ENCODE results near the gene MYO18A. TPM values are rescaled to one million over a fixed set of nuclear protein-coding genes. Genes with fewer than 3 reads are reported as not detected.

Gene MYO18A
- total RNA-seq, 2 donors from 2014 or later: 34.6 to 80.5 TPM

GRCh38 chr17:29054835-29055234, 125.4 kb downstream of the MYO18A start:
- WGBS: 72% methylated on average over 10 of the region's 10 CpGs
- intact Hi-C loops (cut with DNase I): no loop called here
- Histone ChIP-seq H3K36me3 (no peaks in the 10 kb centered on the region), H3K4me1 (replicated peaks) (no peaks in the 10 kb centered on the region), H3K27ac (no peak overlapping the region), H3K27me3 (replicated peaks; ENCODE audit: insufficient read depth) (no peaks in the 10 kb centered on the region), H3K4me3 (no peak overlapping the region), H3K9me3 (no peaks in the 10 kb centered on the region)
- TF ChIP-seq POLR2AphosphoS5 (IDR thresholded peaks at IDR 0.05) (no peak), CTCF (IDR thresholded peaks at IDR 0.05) (no peak), POLR2A (IDR thresholded peaks at IDR 0.05) (no peak)
- DNase-seq (ENCODE audit: low spot score): no peak

DNA sequence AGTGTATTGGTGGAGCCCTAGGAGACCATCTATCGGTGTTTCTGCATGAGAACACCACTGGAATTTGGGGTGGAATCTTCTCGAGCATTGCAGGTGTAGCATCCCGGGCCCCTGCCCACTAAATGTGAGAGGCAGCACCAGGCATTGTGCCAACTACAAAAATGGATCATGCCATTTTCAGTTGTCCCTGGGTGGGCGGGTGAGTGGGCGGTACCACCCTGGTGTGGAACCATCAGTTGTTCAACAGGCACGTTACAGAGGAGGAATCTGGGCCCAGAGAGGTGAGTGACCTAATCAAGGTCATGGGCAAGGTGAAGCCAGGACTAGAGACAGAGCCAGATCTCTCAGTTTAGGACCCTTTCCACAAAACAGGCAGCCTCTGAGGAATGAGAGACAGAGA, 128.5 kb downstream of the MYO18A start:
- Histone ChIP-seq H3K4me3 (no peak overlapping the region), H3K36me3 (no peaks in the 10 kb centered on the region), H3K27ac (no peak overlapping the region), H3K27me3 (replicated peaks; ENCODE audit: insufficient read depth) (no peaks in the 10 kb centered on the region), H3K4me1 (replicated peaks) (no peaks in the 10 kb centered on the region), H3K9me3 (no peaks in the 10 kb centered on the region)
- DNase-seq (ENCODE audit: low spot score): no peak
- WGBS: 83% methylated on average over 6 of the region's 6 CpGs
- TF ChIP-seq POLR2A (IDR thresholded peaks at IDR 0.05) (no peak), POLR2AphosphoS5 (IDR thresholded peaks at IDR 0.05) (no peak), CTCF (IDR thresholded peaks at IDR 0.05) (no peak)
- intact Hi-C loops (cut with DNase I): no loop called here

- Histone ChIP-seq H3K4me3 (no peak overlapping the region), H3K27ac (no peak overlapping the region), H3K36me3 (no peaks in the 10 kb centered on the region), H3K9me3 (no peaks in the 10 kb centered on the region), H3K4me1 (replicated peaks) (no peaks in the 10 kb centered on the region), H3K27me3 (replicated peaks; ENCODE audit: insufficient read depth) (no peaks in the 10 kb centered on the region)
- 81% methylated on average over 12 of the region's 12 CpGs for WGBS
- DNase-seq (ENCODE audit: low spot score): no peak
- intact Hi-C loops (cut with DNase I): no loop called here
- TF ChIP-seq POLR2AphosphoS5 (IDR thresholded peaks at IDR 0.05) (no peak), POLR2A (IDR thresholded peaks at IDR 0.05) (no peak), CTCF (IDR thresholded peaks at IDR 0.05) (no peak)
These were observed 129.0 kb downstream of the MYO18A start for GRCh38 chr17:29051194-29051593.

GRCh38 chr17:29050176-29050575, 130.0 kb downstream of the MYO18A start:
- Histone ChIP-seq H3K27ac (no peak overlapping the region), H3K9me3 (no peaks in the 10 kb centered on the region), H3K27me3 (replicated peaks; ENCODE audit: insufficient read depth) (no peaks in the 10 kb centered on the region), H3K4me1 (replicated peaks) (no peaks in the 10 kb centered on the region), H3K36me3 (no peaks in the 10 kb centered on the region), H3K4me3 (no peak overlapping the region)
- intact Hi-C loops (cut with DNase I): no loop called here
- no peak for DNase-seq (ENCODE audit: low spot score)
- WGBS: 93% methylated on average over 5 of the region's 5 CpGs
- no peak for TF ChIP-seq POLR2A (IDR thresholded peaks at IDR 0.05)
- no peak for TF ChIP-seq CTCF (IDR thresholded peaks at IDR 0.05)
- TF ChIP-seq POLR2AphosphoS5 (IDR thresholded peaks at IDR 0.05): no peak

- DNase-seq (ENCODE audit: low spot score): no peak
- WGBS: 91% methylated on average over 11 of the region's 11 CpGs
- TF ChIP-seq POLR2A (IDR thresholded peaks at IDR 0.05) (no peak), CTCF (IDR thresholded peaks at IDR 0.05) (no peak), POLR2AphosphoS5 (IDR thresholded peaks at IDR 0.05) (no peak)
- intact Hi-C loops (cut with DNase I): no loop called here
- no peaks in the 10 kb centered on the region for H3K9me3 ChIP-seq
- H3K36me3 ChIP-seq: no peaks in the 10 kb centered on the region
- no peak overlapping the region for H3K27ac ChIP-seq
- no peak overlapping the region for H3K4me3 ChIP-seq
- H3K4me1 ChIP-seq (replicated peaks): no peaks in the 10 kb centered on the region
- H3K27me3 ChIP-seq (replicated peaks; ENCODE audit: insufficient read depth): no peaks in the 10 kb centered on the region
These were observed 130.6 kb downstream of the MYO18A start for GRCh38 chr17:29049541-29050145.

Measured in prostate gland (tissue), 2 donors.